Measurements from ENCODE around the gene PLXND1. TPM values are rescaled to one million over a fixed set of nuclear protein-coding genes. Genes with fewer than 3 reads are reported as not detected.

Gene PLXND1
- total RNA-seq, 2 experiments from 2014 or later, result 4.7 to 6.0 TPM

DNA sequence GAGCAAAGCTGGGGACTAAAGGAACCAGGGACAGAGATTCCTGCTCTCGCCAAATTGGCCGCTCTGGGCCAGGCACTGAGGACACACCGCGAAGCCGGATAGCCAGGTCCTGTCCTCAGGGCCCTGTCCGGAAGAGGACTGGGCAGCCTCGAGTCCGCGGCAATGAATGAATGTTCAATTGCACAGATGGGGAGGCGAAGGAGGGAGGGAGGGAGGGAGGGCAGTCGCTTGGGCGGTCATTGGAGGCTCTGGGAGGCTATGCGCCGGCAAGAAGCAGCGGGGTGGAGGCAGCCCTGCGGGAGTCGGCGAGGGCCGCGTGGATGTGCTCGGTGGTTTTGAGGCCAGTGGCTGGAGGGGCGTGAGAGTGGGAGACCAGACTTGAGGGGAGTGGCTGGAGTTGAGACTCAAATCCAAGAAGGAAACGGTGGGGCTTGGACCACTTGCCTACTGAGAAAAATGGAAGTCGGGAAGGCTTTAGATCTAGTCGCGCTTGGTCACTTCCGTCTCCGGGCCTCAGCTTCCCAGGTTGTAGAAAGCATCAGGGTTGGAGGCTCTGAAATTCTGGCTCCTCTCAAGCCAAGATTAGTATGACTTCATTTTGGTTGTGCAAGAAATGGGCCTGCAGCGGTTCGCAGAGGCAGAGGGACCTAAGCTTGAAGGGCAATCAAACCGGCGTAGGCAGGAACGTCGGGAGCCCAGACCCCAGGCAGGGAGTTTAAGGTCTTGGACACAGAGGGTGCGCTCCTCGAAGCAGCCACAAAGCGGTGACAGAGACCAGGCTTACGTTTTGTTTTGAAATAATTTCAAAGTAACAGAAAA, 21.1 kb upstream of the PLXND1 start:
- intact Hi-C loops (cut with micrococcal nuclease; ENCODE audit: unreplicated experiment), result loop anchor here (1.0 to 10.0 kb wide), 5 partner anchors 137 to 307 kb away; no protein-coding TSS in a partner anchor
- no peaks in the 10 kb centered on the region for H3K79me2 ChIP-seq (ENCODE audit: insufficient read depth, low read depth, low read length)
- no peaks in the 10 kb centered on the region for H3K9me3 ChIP-seq (ENCODE audit: low read length)
- no peaks in the 10 kb centered on the region for H3K9me2 ChIP-seq (ENCODE audit: insufficient read depth, low read length)
- H4K20me1 ChIP-seq (ENCODE audit: insufficient read depth, low read length), result no peaks in the 10 kb centered on the region
- H3K4me2 ChIP-seq (ENCODE audit: low read length), result peak overlapping the region; percentile 81
- H2AFZ ChIP-seq (ENCODE audit: low read length), result peak overlapping the region; percentile 78; the same call in 1 of the 2 replicates
- CTCF ChIA-PET (ENCODE audit: unreplicated experiment), result no interaction called here
- no TSS peak for BruUV-seq (replicated peaks)
- no peaks in the 10 kb centered on the region for H3K36me3 ChIP-seq (ENCODE audit: insufficient read depth, low read length)
- H3K27ac ChIP-seq (ENCODE audit: low read depth, low read length, poor library complexity, severe bottlenecking), result no peak overlapping the region
- H3K4me1 ChIP-seq (ENCODE audit: insufficient read depth, low read length, poor library complexity, severe bottlenecking), result peaks cover 13% of the 10 kb centered on the region
- DNase-seq (ENCODE audit: low spot score), result peak; percentile 69
- POLR2A ChIA-PET, result interaction anchor here (0.6 to 0.8 kb wide), 2 partner anchors 202 to 359 kb away, joined by 3 to 4 read pairs; no protein-coding TSS in a partner anchor
- H3K4me3 ChIP-seq (ENCODE audit: low read depth, low read length, poor library complexity, severe bottlenecking), result peak overlapping the region; percentile 63
- TF ChIP-seq EZH2phosphoT487 (IDR thresholded peaks at IDR 0.05; ENCODE audit: borderline replicate concordance, low read depth, low read length), result no peak
- TF ChIP-seq, protein P1, sequence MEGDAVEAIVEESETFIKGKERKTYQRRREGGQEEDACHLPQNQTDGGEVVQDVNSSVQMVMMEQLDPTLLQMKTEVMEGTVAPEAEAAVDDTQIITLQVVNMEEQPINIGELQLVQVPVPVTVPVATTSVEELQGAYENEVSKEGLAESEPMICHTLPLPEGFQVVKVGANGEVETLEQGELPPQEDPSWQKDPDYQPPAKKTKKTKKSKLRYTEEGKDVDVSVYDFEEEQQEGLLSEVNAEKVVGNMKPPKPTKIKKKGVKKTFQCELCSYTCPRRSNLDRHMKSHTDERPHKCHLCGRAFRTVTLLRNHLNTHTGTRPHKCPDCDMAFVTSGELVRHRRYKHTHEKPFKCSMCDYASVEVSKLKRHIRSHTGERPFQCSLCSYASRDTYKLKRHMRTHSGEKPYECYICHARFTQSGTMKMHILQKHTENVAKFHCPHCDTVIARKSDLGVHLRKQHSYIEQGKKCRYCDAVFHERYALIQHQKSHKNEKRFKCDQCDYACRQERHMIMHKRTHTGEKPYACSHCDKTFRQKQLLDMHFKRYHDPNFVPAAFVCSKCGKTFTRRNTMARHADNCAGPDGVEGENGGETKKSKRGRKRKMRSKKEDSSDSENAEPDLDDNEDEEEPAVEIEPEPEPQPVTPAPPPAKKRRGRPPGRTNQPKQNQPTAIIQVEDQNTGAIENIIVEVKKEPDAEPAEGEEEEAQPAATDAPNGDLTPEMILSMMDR (conservative IDR thresholded peaks at IDR 0.05; ENCODE audit: low read length), result peak; percentile 88

DNA sequence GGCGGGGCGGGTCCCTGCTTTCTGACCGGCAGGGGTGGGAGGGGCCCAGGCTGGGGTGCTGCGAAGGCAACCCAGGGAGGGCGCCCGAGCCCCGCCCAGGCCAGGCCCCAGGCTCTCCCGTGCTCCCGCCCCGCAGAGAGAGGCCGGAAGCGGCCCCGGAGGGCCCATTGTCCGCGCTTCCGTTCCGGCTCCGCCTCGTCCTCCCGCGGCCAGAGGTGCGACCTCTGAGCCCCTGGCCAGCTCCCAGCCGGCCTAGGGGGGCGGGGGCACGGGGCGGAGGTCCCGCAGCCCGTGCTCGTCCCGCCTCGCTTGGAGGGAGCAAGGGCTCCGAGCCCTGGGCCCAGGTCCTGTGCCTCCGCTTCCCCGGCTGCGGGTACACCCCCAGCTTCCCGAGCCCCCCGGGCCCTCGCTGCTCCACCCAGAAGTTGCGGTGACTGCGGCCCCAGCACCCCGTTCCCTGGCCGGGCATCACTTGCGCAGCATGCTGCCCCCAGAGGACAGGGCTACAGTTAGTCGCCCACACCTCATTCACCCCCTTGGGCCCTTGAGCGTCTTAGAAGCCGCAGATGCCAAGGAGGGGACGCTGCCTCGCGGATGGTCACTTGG, 20.4 kb upstream of the PLXND1 start:
- Histone ChIP-seq H3K27ac (ENCODE audit: low read depth, low read length, poor library complexity, severe bottlenecking) (no peak overlapping the region), H3K9me2 (ENCODE audit: insufficient read depth, low read length) (no peaks in the 10 kb centered on the region), H3K79me2 (ENCODE audit: insufficient read depth, low read depth, low read length) (no peaks in the 10 kb centered on the region), H3K36me3 (ENCODE audit: insufficient read depth, low read length) (no peaks in the 10 kb centered on the region), H3K4me2 (ENCODE audit: low read length) (peak overlapping the region; percentile 81), H4K20me1 (ENCODE audit: insufficient read depth, low read length) (no peaks in the 10 kb centered on the region), H3K4me1 (ENCODE audit: insufficient read depth, low read length, poor library complexity, severe bottlenecking) (peaks cover 13% of the 10 kb centered on the region), H2AFZ (ENCODE audit: low read length) (peak overlapping the region; percentile 78), H3K9me3 (ENCODE audit: low read length) (no peaks in the 10 kb centered on the region), H3K4me3 (ENCODE audit: low read depth, low read length, poor library complexity, severe bottlenecking) (peak overlapping the region; percentile 63)
- ChIA-PET POLR2A (interaction anchor here (0.8 kb wide), 1 partner anchor 202 kb away, joined by 3 read pairs; no protein-coding TSS in a partner anchor), CTCF (ENCODE audit: unreplicated experiment) (interaction anchor here (0.5 to 0.6 kb wide), 2 partner anchors 50 to 136 kb away, joined by 3 read pairs; no protein-coding TSS in a partner anchor)
- BruUV-seq (replicated peaks), result no TSS peak
- intact Hi-C loops (cut with micrococcal nuclease; ENCODE audit: unreplicated experiment), result loop anchor here (10.0 kb wide), 1 partner anchor 242 kb away; no protein-coding TSS in a partner anchor
- no peak for TF ChIP-seq EZH2phosphoT487 (IDR thresholded peaks at IDR 0.05; ENCODE audit: borderline replicate concordance, low read depth, low read length)
- TF ChIP-seq, protein P1 (conservative IDR thresholded peaks at IDR 0.05; ENCODE audit: low read length), result peak; percentile 51; the same call in 1 of the 2 replicates
- peak; percentile 72 for DNase-seq (ENCODE audit: low spot score)
